Ammon's horn (tissue), 1 donor: ENCODE measurements around the gene SOWAHD.
"Not testable (repeated sequence)": the region's sequence is repeated elsewhere in the genome, so short reads cannot be mapped to it uniquely, and the experiment has no call there.

Experiments used
- DNase-seq: peaks from one replicate; pipeline ENCODE4 v3.0.0-alpha.2; 2016; ENCODE audit warnings: low spot score

SOWAHD gene

DNA sequence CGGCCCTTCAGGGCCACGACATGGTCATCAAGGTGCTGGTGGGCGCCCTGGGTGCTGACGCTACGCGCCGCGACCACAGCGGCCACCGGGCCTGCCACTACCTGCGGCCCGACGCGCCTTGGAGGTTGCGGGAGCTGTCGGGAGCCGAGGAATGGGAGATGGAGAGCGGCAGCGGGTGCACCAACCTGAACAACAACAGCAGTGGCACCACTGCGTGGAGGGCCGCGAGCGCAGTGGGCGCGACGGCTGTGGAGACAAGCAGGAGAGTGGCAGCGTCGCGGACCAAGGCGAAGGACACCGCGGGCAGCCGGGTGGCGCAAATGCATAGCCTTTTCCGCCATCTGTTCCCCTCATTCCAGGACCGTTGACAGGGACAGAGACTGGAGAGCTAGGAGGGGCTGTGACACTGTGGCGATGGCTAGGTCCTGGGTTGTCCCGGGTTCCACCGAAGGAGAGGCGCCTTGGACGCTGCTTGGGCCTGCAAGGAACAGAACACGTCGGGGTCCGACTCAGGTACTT, 919 bp downstream of the SOWAHD start:
- DNase-seq: no peak

DNA sequence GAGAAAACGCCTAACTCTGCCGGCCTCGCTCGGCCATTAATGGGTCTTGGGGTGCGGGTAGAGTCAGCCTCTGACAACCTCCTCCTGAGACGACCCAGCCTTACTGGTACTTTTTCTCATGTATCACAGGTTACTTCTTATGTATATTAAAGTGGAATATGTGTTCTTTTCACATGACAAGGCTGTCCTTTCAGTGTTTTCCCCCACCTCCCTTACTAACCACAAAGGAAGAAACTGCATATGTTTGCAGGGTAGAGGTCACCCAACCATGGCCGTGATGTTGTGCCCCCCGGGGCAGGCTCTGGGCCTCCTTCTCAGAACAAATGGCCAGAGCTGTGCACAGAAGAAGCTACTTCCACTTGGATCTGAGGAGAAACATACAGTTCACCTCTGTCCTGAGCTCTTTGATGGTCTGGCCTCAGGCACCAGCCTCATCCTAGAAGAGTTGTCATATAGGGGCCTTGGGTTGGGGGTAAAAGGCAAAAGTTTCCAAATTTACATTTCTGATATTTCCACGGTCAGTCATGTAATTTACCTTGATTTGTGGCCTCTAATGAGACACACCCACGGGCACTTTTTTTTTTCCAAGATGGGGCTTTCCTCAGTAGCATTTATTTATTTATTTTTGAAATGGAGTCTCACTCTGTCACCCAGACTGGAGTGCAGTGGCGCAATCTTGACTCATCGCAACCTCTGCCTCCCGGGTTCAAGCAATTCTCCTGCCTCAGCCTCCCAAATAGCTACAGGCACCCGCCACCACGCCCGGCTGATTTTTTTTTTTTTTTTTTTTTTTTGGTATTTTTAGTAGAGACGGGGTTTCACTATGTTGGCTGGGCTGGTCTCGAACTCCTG, 1.9 kb downstream of the SOWAHD start:
- DNase-seq: no peak

- DNase-seq: no peak
Measured at GRCh38 chrX:119762718-119763117, 4.3 kb downstream of the SOWAHD start.

DNA sequence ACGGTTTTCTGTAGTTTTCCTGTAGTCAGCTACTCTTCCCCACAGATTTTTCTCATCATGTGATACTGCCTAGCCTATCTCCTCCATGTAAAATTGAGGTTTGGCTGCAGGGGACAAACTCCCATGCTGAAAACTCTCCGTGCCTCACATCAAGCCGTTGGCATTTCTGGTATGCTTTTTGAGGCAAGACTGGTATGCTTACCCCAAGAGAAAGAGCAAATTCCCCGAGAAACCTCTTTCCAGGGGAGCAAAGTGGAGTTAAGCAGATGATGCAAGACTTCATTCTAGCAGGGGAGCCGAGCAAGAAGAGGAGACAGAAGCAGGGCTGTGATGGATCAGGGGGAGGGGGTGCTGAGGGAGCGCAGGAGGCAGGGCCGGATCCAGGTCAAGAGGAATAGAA, 4.8 kb downstream of the SOWAHD start:
- no peak for DNase-seq

- no peak for DNase-seq
Measured at GRCh38 chrX:119763836-119764387, 5.5 kb downstream of the SOWAHD start.

DNA sequence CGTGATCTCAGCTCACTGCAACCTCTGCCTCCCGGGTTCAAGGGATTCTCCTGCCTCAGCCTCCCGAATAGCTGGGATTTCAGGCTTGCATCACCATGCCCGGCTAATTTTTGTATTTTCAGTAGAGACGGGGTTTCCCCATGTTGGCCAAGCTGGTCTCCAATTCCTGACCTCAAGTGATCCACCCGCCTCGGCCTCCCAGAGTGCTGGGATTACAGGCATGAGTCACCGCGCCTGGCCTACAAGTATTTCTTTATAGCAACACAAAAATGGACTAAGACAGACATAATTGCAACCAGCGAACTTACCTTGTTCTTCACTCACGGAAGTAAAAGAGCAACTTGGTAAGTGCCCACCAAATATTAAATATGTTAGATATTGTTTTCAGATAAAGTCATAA, 10.0 kb downstream of the SOWAHD start:
- DNase-seq: not testable (repeated sequence)

GRCh38 chrX:119769388-119769787, 11.0 kb downstream of the SOWAHD start:
- not testable (repeated sequence) for DNase-seq

DNA sequence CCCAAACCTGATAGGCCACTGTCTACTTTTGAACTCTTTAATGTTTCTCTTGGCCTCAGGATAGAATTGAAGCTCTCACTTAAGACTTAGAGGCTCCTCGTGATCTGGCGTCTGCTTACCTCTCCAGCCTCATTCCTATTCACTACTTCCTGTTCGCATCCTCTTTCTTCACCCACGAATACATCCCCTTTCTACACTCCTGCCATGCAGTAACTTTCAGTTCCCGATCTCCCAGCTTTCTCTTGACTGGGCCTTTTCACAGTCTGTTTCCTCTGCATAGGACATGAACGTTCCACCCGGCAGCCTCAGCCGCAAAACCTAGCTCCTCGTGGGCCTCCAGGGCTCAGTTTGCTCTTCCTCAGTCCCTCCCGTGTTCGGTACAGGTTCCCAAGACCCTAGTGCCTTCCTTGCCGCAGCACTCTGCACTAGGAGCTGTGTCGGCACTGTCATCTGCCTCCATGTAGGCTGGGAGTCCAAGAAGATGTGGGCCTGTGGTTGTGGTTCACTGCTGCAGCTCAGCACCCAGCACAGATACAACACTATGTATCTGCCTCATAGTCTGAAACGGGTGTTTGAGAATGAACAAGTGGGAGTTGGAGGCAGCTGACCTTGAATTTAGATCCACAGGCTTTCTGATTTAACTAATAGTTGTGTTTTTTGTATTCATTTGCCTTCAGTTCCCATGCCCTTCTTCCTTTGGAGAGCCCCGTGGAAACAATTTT, 17.3 kb downstream of the SOWAHD start:
- peak; percentile 31 for DNase-seq

- DNase-seq: no peak
Measured at GRCh38 chrX:119778829-119779228, 20.4 kb downstream of the SOWAHD start.

- DNase-seq: peak; percentile 11
Measured at GRCh38 chrX:119783026-119783425, 24.6 kb downstream of the SOWAHD start.

- DNase-seq: no peak
Measured at GRCh38 chrX:119784747-119785446, 26.5 kb downstream of the SOWAHD start.

DNA sequence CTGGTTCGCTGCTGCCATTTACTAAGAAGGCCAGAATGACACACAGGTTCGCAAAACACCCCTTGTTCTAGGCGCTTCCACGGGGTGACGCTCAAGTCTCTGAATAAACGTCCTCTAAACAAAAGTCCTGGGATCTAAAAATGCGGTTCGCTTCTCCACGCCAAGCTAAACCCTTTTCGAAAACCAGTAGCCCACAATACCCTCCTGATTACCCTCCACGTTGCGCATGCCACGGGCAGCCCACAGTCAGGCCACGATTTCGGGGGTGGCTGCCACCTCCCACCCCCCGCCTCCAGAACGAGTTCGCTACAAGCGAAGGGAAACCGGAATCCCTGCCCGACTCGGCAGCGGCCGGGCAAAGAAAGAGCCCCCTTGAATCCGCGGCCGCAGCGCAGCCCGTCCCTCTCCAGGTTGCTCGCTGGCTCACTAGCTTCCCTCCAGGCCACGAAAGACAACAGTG, 32.6 kb downstream of the SOWAHD start:
- peak; percentile 35 for DNase-seq

DNA sequence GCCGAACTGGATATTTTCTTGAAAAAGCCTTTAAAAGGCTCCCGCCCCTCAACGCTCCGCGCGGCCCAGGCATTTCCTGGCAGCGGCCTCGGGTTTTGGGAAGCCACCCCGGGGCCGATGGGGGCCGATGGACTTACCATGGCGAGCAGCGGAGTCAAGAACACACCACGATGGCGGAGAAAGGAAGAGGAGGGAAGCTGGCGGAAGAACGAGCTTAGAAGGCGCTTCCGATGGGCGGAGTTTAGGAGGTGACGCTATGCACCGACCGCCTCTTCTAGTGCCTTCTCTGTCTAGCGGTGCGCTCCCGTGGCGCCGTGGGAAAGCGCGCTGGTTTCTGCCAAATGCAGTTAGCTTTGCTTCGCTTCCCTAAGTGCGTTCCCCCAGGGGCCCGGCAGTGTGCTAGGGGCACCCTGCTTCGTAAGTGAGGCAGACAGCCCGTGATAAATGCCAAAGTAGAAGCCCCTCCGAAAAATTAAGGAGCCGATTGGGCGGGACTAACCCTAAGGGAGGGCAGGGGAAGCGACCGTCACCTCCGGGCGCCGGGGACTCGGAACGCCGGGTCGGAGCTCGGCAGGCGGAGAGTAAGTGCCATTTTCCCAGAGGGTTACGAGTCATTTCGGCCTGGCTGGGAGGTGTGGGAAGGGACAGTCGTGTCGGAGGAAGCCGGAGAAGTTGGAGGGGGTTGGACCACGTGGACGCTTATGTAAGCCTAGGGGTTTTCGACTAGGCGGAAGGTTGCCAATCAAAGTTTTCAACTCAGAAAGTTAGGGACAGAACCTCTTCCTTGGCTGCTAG, 33.2 kb downstream of the SOWAHD start, which contains the start of gene RPL39:
RPL39 (minus strand) TSS at position 194 of the 795 bp plus-strand sequence; CDS start at position 140, 54 bp downstream.
- peak; percentile 94 for DNase-seq

- DNase-seq: no peak
Measured at GRCh38 chrX:119801253-119802221, 43.1 kb downstream of the SOWAHD start.

DNA sequence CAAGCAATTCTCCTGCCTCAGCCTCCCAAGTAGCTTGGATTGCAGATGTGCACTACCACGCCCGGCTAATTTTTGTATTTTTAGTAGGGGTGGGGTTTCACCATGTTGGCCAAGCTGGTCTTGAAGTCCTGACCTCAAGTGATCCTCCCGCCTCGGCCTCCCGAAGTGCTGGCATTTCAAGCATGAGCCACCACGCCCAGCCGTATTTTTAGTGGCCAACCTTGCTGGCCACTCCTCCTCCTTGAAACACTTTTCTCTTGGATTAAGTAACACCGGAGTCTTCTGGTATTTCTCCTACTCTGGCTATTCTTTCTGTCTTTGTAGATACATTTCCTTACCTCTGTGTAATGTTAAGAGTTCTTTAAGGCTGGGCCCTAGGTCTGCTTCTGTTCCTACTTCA, 44.2 kb downstream of the SOWAHD start:
- DNase-seq: no peak

DNA sequence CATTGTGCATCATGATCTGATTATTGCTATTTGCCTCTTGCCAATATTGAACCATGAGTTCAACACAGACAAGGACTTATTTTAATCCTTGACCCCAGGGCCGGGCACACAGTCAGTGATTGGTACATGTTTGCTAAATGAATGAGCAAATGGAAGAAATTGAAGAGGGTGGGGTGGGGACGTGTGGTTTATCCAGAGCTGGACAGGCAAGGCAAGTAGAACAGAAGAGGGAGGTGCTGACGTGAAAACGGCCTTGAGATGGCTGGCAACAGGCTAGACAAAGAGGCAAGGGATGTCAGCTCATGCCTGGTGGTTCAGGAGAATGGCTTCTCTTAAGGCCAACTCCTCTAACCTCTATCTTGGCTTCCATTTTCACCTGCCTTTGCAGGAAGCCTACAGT, 50.1 kb downstream of the SOWAHD start:
- not testable (repeated sequence) for DNase-seq

DNA sequence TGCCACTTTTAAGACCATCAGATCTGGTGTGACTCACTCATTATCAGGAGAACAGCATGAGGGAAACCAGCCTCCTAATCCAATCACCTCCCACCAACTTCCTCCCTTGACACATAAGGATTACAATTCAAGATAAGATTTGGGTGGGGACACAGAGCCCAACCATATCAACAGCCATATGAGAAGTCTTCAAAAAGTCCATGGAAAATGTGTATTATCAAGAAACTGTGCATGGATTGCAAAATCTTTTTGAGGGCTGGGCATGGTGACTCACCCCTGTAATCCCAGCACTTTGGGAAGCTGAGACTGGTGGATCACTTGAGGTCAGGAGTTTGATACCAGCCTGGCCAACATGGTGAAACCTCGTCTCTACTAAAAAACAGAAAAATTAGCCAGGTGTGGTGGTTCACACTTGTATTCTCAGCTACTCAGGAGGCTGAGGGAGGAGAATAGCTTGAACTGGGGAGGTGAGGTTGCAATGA, 50.8 kb downstream of the SOWAHD start:
- DNase-seq: no peak
